LNCaP clone FGC (cell line): ENCODE data around the gene DOK5.

Experiments
- DNase-seq: peaks from one replicate; pipeline ENCODE4 v3.0.0-alpha.2; 2011; ENCODE audit warnings: low read depth
- H3K4me3 ChIP-seq: 2 replicates; pipeline ENCODE4 v1.5.1; 2011; ENCODE audit warnings: mild to moderate bottlenecking, low read depth, low read length, control low read depth
- TF ChIP-seq, protein P1 (sequence below): IDR thresholded peaks from 2 replicates; pipeline ENCODE4 v1.5.1; 2012; ENCODE audit warnings: mild to moderate bottlenecking; ENCODE audit not compliant: control insufficient read depth, insufficient read depth; ENCODE audit errors: extremely low read depth

The DOK5 gene

DNA sequence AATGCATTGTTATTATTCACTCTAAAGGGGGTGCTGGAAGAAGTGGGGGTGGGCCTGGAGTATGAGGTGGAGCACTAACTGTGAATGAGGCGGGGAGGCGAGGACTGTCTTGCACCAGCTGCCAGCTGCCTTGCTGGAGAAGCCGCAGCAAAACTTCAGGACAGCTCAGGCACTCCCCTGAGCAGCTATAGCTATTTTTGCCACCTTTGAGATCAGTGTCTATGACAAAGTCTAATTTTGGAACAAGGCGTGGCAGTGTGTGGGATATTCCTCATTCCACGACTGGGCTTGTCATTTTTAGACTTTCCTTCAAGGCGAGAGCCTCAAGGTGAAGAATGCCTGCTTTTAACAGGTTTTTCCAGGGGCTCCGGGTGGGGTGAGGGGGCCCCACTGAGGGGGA lies 143.8 kb downstream of the DOK5 start:
- TF ChIP-seq, protein P1, sequence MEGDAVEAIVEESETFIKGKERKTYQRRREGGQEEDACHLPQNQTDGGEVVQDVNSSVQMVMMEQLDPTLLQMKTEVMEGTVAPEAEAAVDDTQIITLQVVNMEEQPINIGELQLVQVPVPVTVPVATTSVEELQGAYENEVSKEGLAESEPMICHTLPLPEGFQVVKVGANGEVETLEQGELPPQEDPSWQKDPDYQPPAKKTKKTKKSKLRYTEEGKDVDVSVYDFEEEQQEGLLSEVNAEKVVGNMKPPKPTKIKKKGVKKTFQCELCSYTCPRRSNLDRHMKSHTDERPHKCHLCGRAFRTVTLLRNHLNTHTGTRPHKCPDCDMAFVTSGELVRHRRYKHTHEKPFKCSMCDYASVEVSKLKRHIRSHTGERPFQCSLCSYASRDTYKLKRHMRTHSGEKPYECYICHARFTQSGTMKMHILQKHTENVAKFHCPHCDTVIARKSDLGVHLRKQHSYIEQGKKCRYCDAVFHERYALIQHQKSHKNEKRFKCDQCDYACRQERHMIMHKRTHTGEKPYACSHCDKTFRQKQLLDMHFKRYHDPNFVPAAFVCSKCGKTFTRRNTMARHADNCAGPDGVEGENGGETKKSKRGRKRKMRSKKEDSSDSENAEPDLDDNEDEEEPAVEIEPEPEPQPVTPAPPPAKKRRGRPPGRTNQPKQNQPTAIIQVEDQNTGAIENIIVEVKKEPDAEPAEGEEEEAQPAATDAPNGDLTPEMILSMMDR: no peak
- H3K4me3 ChIP-seq: no peak overlapping the region
- DNase-seq: no peak

GRCh38 chr20:54619682-54620081 lies 144.3 kb downstream of the DOK5 start:
- no peak for DNase-seq
- TF ChIP-seq, protein P1: no peak
- H3K4me3 ChIP-seq: no peak overlapping the region

- no peak overlapping the region for H3K4me3 ChIP-seq
- TF ChIP-seq, protein P1: no peak
- DNase-seq: no peak
Measured at GRCh38 chr20:54620611-54621010, 145.2 kb downstream of the DOK5 start.

DNA sequence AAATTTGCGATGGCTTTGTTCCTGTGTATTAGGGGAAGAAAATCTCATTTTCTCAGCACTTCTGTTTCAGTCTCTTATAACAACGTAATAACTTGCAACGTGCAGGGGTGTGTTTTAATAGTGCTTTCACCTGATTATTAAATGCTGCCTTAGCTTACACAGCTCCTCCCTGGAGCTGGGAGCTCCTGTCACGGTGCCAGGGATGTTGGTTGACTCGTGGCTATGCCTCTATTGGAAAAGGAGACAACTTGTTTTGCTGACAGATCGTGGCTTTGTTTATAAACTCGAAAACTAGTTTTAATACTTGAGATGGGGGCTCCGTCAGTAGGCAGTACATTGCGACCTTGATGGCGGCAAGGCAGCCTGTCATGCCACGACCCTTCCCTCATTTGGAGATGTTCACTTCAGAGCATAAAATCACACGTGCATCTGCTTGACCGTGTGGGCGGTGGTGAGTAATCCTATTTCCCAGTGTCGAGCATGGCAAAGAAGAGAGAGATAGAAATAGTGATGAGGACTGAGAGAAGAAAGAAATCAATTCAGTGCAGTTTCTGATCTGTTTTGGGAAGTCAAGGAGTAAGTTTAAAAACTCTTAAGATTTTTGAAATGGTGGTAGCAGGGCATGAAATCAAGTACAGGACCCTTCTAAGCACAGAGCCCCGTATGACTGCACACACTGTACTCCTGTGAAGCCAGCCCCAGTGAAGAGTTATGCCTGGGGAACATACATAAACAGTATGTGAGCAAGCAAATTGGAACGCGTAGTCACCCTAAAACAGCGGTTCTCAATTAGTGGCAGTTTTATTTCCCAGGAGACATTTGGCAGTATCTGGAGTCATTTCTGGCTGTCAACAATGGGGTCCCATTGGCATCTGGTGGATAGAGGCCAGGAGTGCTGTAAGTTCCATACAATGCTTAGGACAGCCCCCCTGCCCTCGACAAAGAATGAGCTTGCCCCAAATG lies 147.2 kb downstream of the DOK5 start:
- TF ChIP-seq, protein P1: no peak
- no peak overlapping the region for H3K4me3 ChIP-seq
- DNase-seq: no peak

GRCh38 chr20:54623991-54624569 lies 148.7 kb downstream of the DOK5 start:
- TF ChIP-seq, protein P1: no peak

DNA sequence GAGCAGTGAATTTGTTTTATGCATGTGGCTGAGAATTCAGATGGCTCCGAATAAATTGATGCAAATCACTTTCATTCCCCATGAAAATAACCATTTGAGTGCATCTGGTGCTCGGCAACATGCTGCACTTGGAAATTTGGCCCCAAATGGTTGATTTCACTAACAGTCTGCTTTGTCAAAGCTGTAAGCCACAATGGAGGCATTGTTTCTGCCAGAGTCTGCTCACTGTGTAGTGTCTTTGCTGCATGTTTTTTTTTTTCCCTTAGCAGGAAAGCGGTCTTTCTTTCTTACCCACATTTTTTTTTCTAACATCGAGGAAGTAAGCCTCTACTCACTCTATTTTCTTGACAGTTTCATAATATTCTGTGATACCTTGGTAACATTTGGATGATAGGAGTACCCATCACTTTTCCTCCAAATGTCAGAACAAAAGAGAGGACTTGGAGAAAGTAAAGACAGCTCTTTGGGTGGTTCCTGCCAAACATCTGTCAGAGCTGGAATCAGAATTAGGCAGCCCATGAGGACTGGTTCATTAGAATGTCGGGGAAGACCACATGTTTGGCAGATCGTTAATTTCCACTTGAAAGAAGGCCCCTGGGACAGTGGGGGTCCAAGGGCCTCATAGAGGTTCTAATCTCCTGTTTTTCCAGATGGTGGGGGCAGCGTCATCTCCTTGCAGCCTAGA lies 149.5 kb downstream of the DOK5 start:
- TF ChIP-seq, protein P1: no peak
- H3K4me3 ChIP-seq: no peak overlapping the region
- no peak for DNase-seq

More at GRCh38 chr20:54623991-54624569, 148.7 kb downstream of the DOK5 start:
- DNase-seq: no peak
- no peak overlapping the region for H3K4me3 ChIP-seq
